ENCODE measurements around the gene CCBE1.

DNA sequence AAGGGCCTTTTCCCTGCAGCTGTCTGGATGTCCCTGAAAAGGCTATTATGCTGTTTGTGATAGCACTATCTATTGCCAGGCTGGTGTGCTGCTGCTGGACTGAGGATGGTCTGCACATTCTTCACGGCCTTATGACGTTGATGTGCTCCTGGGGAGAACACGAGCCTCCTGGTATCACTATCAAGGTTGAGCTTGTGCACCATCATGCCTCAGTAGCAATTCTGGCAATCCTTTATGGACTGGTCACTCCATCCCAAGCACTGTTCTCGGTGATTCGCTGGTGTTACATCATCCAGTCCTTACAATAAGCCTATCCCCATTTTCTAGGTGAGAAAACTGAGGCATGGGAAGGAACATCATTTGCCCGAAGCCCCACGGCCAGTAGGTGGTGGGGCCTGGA is 18.2 kb upstream of the CCBE1 start:
- TF ChIP-seq POLR2A (IDR thresholded peaks at IDR 0.05) = no peak
- TF ChIP-seq, protein P1, sequence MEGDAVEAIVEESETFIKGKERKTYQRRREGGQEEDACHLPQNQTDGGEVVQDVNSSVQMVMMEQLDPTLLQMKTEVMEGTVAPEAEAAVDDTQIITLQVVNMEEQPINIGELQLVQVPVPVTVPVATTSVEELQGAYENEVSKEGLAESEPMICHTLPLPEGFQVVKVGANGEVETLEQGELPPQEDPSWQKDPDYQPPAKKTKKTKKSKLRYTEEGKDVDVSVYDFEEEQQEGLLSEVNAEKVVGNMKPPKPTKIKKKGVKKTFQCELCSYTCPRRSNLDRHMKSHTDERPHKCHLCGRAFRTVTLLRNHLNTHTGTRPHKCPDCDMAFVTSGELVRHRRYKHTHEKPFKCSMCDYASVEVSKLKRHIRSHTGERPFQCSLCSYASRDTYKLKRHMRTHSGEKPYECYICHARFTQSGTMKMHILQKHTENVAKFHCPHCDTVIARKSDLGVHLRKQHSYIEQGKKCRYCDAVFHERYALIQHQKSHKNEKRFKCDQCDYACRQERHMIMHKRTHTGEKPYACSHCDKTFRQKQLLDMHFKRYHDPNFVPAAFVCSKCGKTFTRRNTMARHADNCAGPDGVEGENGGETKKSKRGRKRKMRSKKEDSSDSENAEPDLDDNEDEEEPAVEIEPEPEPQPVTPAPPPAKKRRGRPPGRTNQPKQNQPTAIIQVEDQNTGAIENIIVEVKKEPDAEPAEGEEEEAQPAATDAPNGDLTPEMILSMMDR (IDR thresholded peaks at IDR 0.05) = no peak
